ENCODE results near the gene C7orf57.
A peak's percentile ranks its signal among the peaks of the same experiment; 100 is the strongest.
"Not testable (repeated sequence)": the region's sequence is repeated elsewhere in the genome, so short reads cannot be mapped to it uniquely, and the experiment has no call there.

The C7orf57 gene

DNA sequence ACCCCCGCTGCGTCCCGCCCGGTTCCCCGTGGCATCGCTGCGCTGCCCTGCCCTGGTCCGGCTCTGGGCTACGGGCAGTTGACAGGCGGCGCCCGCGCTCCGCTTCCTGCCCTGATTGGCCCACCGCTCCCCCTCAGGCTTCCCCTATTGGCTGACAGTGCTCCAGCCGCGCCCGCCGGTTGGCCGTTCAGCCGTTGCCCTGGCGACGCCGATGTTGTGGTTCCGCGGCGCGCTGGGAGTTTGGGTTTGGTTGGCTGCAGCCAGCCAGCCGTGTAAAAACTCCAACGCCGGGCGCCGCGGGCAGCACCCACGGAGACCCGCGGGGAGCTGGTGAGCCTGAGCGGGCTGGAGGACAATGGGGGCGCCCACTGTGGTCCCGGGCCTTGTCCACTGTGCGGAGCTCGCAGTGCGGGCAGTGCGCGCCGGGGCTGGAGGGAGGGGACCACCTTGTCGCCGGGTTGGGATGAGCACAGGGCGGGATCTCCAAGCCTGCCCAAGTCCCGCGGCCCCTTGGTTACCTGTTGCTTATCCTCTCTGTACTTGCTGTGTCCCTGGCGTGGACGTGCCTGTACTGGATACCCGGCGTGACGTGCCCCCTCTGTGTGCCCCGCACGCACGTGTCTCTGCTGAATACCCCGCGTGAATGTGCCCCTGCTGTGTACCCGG is at the start of gene C7orf57:
C7orf57 (plus strand) TSS at position 243 of the 666 bp plus-strand sequence. CDS start 766 bp downstream, outside the sequence.
- Histone ChIP-seq H3K9me3 (ENCODE audit: low read length) (no peaks in the 10 kb centered on the region), H2AFZ (ENCODE audit: low read depth, low read length) (peak within 1 kb of the TSS; percentile 89), H3K4me1 (ENCODE audit: insufficient read depth, low read length) (peaks cover 9% of the 10 kb centered on the region), H3K4me3 (ENCODE audit: low read length) (peak within 1 kb of the TSS; percentile 63), H3K36me3 (ENCODE audit: insufficient read depth, low read length) (no peaks in the 10 kb centered on the region), H3K27me3 (ENCODE audit: insufficient read depth, low read length) (peaks cover 27% of the 10 kb centered on the region)

DNA sequence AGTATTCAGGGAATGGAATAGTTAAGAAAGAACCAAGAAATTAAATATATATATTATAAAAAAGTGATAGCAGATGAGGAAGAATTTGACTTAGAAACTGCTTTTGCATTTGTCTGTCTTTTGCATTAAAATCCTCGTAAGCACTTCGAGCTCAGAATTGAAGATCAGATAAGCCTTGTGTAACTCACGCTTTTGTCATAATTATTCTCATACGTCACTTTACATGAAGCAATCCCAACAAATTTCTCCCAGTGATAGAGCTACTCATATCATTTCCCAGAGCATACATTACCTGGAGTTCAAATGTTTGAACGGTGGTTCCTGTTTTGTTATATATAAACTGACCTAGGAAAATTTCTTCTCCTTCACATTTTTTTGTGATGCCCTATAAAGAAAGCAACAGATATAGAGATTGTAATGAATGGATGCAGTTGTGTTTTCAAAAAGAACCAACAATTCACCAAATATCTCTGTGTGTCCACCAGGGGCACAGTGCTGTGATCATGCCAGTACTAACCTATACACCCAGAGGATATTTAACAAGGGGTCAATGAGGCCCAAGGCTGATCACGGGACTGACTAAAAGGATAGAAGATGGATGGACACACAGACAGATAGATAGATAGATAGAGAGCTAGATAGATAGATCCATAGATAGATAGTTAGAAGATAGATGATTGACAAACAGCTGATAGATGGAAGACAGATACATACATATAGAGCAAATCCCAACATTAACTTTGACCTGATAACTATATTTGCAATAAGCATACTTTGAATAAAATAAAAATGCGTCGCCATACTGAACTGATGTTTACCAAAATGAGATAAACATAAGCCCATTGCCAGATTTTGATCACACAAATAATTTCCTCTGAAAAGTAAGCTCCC is 46.6 kb upstream of the C7orf57 start:
- Histone ChIP-seq H3K27me3 (ENCODE audit: insufficient read depth, low read length) (no peaks in the 10 kb centered on the region), H3K4me3 (ENCODE audit: low read length) (no peak overlapping the region), H3K4me1 (ENCODE audit: insufficient read depth, low read length) (no peaks in the 10 kb centered on the region), H3K9me3 (ENCODE audit: low read length) (no peaks in the 10 kb centered on the region), H3K36me3 (ENCODE audit: insufficient read depth, low read length) (no peaks in the 10 kb centered on the region), H2AFZ (ENCODE audit: low read depth, low read length) (no peak overlapping the region)

DNA sequence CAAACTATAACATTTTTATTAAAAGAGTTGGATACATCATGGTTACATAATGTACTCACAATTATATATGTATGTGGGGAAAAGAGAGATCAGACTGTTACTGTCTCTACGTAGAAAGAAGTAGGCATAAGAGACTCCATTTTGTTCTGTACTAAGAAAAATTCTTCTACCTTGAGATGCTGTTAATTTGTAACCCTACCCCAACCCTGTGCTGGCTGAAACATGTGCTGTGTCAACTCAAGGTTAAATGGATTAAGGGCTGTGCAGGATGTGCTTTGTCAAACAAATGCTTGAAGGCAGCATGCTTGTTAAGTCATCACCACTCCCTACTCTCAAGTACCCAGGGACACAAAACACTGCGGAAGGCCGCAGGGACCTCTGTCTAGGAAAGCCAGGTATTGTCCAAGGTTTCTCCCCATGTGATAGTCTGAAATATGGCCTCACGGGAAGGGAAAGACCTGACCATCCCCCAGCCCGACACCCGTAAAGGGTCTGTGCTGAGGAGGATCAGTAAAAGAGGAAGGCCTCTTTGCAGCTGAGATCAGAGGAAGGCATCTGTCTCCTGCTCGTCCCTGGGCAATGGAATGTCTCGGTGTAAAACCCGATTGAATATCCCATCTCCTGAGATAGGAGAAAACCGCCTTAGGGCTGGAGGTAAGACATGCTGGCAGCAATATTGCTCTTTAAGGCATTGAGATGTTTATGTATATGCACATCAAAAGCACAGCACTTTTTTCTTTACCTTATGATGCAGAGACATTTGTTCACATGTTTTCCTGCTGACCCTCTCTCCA is 45.5 kb upstream of the C7orf57 start:
- H3K27me3 ChIP-seq (ENCODE audit: insufficient read depth, low read length); H3K4me3 ChIP-seq (ENCODE audit: low read length); H3K36me3 ChIP-seq (ENCODE audit: insufficient read depth, low read length); H3K9me3 ChIP-seq (ENCODE audit: low read length); H2AFZ ChIP-seq (ENCODE audit: low read depth, low read length); H3K4me1 ChIP-seq (ENCODE audit: insufficient read depth, low read length): not testable (repeated sequence)

DNA sequence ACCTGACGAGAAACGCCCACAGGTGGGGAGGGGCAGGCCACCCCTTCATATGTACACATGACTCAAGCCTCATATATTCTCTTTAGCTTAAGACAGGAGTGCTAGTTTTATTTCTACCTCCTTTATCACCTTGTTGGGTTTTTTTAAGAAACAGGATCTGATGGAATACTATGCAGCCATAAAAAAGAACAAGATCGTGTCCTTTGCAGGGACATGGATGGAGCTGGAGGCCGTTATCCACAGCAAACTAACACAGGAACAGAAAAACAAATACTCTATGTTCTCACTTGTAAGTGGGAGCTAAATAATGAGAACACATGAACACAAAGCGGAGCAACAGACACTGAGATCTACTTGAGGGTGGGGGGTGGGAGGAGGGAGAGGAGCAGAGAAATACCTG is 44.8 kb upstream of the C7orf57 start:
- H3K9me3 ChIP-seq (ENCODE audit: low read length): no peaks in the 10 kb centered on the region
- no peaks in the 10 kb centered on the region for H3K36me3 ChIP-seq (ENCODE audit: insufficient read depth, low read length)
- H2AFZ ChIP-seq (ENCODE audit: low read depth, low read length): no peak overlapping the region
- H3K4me3 ChIP-seq (ENCODE audit: low read length): no peak overlapping the region
- H3K27me3 ChIP-seq (ENCODE audit: insufficient read depth, low read length): no peaks in the 10 kb centered on the region
- H3K4me1 ChIP-seq (ENCODE audit: insufficient read depth, low read length): no peaks in the 10 kb centered on the region

DNA sequence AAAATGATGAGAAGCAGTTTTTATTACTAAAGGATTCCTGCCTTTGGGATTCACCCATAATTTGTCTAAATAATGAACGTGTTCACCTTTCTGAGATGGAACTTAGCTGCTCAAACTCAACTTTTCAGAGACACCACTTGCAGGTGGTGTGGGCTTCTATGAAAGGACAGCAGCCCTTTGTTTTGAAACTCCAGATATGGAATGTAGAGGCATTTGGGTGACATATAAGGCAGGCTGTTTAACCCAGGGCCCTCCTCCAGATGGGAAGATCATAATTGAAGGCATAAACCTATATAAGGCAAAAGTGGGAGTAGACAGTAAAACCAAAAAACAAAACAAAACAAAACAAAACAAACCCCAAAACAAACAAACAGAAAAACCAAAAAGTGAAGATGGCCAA is 44.1 kb upstream of the C7orf57 start:
- H3K4me3 ChIP-seq (ENCODE audit: low read length): peak overlapping the region; percentile 48
- H3K27me3 ChIP-seq (ENCODE audit: insufficient read depth, low read length): no peaks in the 10 kb centered on the region
- H3K9me3 ChIP-seq (ENCODE audit: low read length): no peaks in the 10 kb centered on the region
- no peaks in the 10 kb centered on the region for H3K4me1 ChIP-seq (ENCODE audit: insufficient read depth, low read length)
- H3K36me3 ChIP-seq (ENCODE audit: insufficient read depth, low read length): no peaks in the 10 kb centered on the region
- H2AFZ ChIP-seq (ENCODE audit: low read depth, low read length): peak overlapping the region; percentile 6

DNA sequence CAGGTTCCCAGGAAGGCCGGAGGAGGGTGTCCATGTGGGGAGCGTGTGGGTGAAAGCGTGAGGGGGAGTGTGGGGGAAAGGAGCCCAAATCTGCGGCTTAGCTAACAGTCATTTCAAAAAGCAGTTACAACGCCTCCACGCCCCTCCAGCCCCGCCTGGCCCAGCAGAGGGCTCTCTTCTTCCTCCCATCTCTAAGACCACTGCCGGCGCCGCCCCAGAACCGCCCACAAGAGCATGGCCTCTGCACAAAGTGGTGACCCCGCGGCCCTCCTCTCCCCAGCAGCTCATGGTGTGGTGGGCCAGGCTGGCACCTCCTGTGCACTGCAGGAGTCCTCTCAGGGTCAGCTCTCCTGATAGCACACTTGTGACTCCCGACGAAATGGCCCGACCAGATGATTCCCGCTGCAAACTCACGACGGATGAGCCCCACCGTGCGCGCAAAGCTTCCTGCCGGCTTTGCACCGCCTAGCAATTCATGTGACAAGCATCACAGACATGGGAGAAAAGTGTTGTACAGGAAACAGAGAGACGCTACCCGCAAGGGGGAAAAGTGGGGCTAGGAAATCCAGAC is 43.5 kb upstream of the C7orf57 start:
- peak overlapping the region; percentile 48 for H3K4me3 ChIP-seq (ENCODE audit: low read length)

DNA sequence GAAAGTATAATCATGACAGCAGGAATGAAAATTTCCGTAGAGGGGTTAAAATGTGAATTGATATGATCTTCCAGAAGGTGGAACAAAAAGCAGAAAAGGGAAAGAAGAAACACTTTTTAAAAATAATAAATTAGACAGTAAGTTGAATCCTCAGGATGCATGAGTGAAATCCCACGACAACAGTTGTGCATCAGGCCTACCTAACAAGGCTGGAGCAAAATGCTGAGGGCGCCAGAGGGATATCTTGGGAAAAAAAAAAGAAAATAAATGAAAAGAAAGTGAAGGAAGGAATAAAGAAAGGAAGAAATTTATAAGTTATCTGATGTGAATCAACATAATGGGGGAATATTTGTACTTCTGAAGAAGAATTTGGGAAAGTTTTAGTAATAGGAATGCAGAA is 42.9 kb upstream of the C7orf57 start:
- Histone ChIP-seq H2AFZ (ENCODE audit: low read depth, low read length) (peak overlapping the region; percentile 6), H3K36me3 (ENCODE audit: insufficient read depth, low read length) (no peaks in the 10 kb centered on the region), H3K9me3 (ENCODE audit: low read length) (no peaks in the 10 kb centered on the region), H3K27me3 (ENCODE audit: insufficient read depth, low read length) (no peaks in the 10 kb centered on the region), H3K4me1 (ENCODE audit: insufficient read depth, low read length) (no peaks in the 10 kb centered on the region), H3K4me3 (ENCODE audit: low read length) (peak overlapping the region; percentile 48)

More for the DNA sequence above, 43.5 kb upstream of the C7orf57 start:
- H2AFZ ChIP-seq (ENCODE audit: low read depth, low read length): peak overlapping the region; percentile 6
- H3K27me3 ChIP-seq (ENCODE audit: insufficient read depth, low read length): no peaks in the 10 kb centered on the region
- H3K4me1 ChIP-seq (ENCODE audit: insufficient read depth, low read length): no peaks in the 10 kb centered on the region
- H3K36me3 ChIP-seq (ENCODE audit: insufficient read depth, low read length): no peaks in the 10 kb centered on the region
- no peaks in the 10 kb centered on the region for H3K9me3 ChIP-seq (ENCODE audit: low read length)

DNA sequence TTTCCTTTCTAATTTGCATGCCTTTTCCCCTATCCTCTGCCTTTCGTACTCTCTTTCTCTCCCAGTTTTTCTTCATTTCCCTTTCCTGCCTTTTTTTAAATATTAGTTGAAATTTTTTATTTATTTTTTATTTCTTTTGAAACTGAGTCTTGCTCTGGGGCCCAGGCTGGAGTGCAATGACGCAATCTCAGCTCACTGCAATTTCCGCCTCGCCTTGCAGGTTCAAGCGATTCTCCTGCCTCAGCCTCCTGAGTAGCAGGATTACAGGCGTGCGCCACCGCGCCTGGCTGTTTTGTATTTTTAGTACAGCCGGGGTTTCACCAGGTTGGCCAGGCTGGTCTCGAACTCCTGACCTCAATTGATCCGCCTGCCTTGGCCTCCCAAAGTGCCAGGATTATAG is 35.9 kb upstream of the C7orf57 start:
- Histone ChIP-seq H2AFZ (ENCODE audit: low read depth, low read length) (no peak overlapping the region), H3K4me1 (ENCODE audit: insufficient read depth, low read length) (no peaks in the 10 kb centered on the region), H3K9me3 (ENCODE audit: low read length) (no peaks in the 10 kb centered on the region), H3K4me3 (ENCODE audit: low read length) (no peak overlapping the region), H3K36me3 (ENCODE audit: insufficient read depth, low read length) (no peaks in the 10 kb centered on the region), H3K27me3 (ENCODE audit: insufficient read depth, low read length) (no peaks in the 10 kb centered on the region)

DNA sequence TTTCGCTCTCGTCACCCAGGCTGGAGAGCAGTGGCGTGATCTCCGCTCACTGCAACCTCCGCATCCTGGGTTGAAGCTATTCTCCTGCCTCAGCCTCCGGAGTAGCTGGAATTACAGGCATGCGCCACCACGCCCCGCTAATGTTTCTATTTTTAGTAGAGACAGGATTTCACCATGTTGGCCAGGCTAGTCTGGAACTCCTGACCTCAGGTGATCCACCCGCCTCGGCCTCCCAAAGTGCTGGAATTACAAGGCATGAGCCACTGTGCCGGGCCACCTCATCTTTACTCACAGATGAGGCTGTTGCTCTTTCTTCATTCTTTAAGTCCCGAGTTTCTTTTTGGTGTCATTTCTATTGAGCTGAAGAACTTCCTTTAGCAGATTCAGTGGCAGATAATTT is 35.2 kb upstream of the C7orf57 start:
- not testable (repeated sequence) for H3K4me1 ChIP-seq (ENCODE audit: insufficient read depth, low read length); H2AFZ ChIP-seq (ENCODE audit: low read depth, low read length); H3K36me3 ChIP-seq (ENCODE audit: insufficient read depth, low read length); H3K27me3 ChIP-seq (ENCODE audit: insufficient read depth, low read length); H3K9me3 ChIP-seq (ENCODE audit: low read length); H3K4me3 ChIP-seq (ENCODE audit: low read length)

DNA sequence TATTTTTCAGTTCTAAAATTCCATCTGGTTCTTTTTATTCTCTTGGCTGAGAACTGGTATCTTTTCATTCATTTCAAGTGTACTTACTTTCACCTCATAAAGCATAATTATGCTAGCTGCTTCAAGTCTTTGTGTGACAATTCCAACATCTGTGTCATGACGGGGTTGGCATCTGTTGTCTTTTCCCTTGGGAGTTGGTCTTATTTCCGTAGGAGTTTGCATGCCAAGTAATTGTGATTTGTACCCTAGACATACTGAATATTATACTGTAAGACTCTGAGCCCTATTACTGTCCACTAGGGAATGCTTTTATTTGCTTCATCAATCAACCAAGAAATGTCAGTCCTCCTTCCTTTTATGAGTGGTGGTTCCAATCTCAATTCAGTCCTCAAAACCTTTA is 31.3 kb upstream of the C7orf57 start:
- Histone ChIP-seq H3K27me3 (ENCODE audit: insufficient read depth, low read length) (no peaks in the 10 kb centered on the region), H3K4me3 (ENCODE audit: low read length) (no peak overlapping the region), H3K9me3 (ENCODE audit: low read length) (no peaks in the 10 kb centered on the region), H2AFZ (ENCODE audit: low read depth, low read length) (no peak overlapping the region), H3K4me1 (ENCODE audit: insufficient read depth, low read length) (no peaks in the 10 kb centered on the region), H3K36me3 (ENCODE audit: insufficient read depth, low read length) (no peaks in the 10 kb centered on the region)

DNA sequence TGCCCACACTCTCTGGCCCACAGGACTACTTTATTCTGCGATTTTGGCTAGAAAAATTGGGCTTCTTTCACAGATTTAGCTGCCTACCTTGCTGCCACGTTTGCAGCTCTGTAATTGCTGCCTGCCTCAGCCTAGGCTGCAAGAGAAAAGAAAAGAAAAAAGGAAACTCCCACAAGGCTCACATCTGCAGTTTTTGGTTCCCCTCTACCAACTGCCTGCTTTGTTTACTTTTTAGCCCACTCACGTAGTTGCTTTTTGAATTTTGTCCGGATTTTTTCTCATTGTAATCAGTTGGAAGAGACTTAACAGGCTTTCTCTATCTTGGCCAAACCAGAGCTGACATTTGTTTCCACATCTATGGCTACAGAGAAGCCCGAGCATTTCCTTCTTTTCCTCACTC is 30.7 kb upstream of the C7orf57 start:
- Histone ChIP-seq H3K4me3 (ENCODE audit: low read length) (no peak overlapping the region), H3K9me3 (ENCODE audit: low read length) (no peaks in the 10 kb centered on the region), H3K4me1 (ENCODE audit: insufficient read depth, low read length) (no peaks in the 10 kb centered on the region), H3K27me3 (ENCODE audit: insufficient read depth, low read length) (no peaks in the 10 kb centered on the region), H2AFZ (ENCODE audit: low read depth, low read length) (no peak overlapping the region), H3K36me3 (ENCODE audit: insufficient read depth, low read length) (no peaks in the 10 kb centered on the region)

DNA sequence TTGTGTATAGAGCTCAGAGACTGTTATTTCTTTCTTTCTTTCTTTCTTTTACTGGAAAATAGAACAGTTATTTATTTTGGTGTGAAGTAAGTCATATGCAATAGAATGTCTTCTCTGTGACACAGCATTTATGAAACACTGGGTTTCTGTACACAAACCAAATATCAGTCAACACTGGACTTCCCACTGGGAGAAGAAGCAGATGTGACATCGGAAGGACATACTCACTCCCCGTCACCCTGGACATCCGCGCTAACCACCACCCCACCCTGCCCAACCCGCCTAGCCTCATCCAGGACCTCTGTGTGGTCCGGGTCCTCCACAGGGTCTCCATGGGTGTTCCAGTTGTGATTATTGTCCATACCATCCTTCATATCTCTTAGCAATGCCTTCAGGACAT is 28.5 kb upstream of the C7orf57 start:
- no peaks in the 10 kb centered on the region for H3K36me3 ChIP-seq (ENCODE audit: insufficient read depth, low read length)
- H3K4me1 ChIP-seq (ENCODE audit: insufficient read depth, low read length): no peaks in the 10 kb centered on the region
- no peak overlapping the region for H3K4me3 ChIP-seq (ENCODE audit: low read length)
- no peak overlapping the region for H2AFZ ChIP-seq (ENCODE audit: low read depth, low read length)
- H3K9me3 ChIP-seq (ENCODE audit: low read length): no peaks in the 10 kb centered on the region
- no peaks in the 10 kb centered on the region for H3K27me3 ChIP-seq (ENCODE audit: insufficient read depth, low read length)

DNA sequence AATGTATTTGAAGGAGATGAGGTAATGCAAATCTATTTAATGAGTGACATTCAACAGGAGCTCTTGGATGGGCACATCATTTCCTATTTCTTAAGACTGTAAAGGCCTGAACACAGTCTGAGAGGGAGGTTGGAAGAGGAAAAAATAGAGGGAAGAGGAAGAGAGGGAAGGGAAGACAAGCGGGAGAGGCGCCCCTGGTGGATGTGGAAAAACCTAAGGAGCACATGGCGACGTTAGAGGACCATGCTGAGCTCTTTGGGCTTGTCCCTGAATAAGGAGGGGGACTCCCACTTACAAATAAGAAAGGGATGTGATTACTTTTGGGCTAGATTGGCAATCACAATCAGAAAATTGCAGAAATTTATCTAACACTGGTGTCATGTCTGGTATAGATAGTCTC is 26.1 kb upstream of the C7orf57 start:
- Histone ChIP-seq H3K4me1 (ENCODE audit: insufficient read depth, low read length) (no peaks in the 10 kb centered on the region), H3K36me3 (ENCODE audit: insufficient read depth, low read length) (no peaks in the 10 kb centered on the region), H3K4me3 (ENCODE audit: low read length) (no peak overlapping the region), H3K27me3 (ENCODE audit: insufficient read depth, low read length) (no peaks in the 10 kb centered on the region), H2AFZ (ENCODE audit: low read depth, low read length) (no peak overlapping the region), H3K9me3 (ENCODE audit: low read length) (no peaks in the 10 kb centered on the region)

All from neuron (in vitro differentiated cells).